Renal cortex interstitium (tissue), 3 donors: ENCODE measurements around the gene HARS2. TPM values are rescaled to one million over a fixed set of nuclear protein-coding genes. Genes with fewer than 3 reads are reported as not detected.

Experiments used
- polyA plus RNA-seq, 3 donors: library from polyadenylated mRNA; unstranded; fragments of 120-200 nt; gene quantifications; one replicate each; pipeline ENCODE4 v1.2.1, GENCODE V29; 2013; ENCODE audit not compliant: insufficient read length in 3 of 3

The HARS2 gene
- polyA plus RNA-seq, 3 donors, result 42.6 to 54.8 (median 46.8) TPM

Other genes starting within 250 kb of the HARS2 start
- gene EIF4EBP3, start 143.8 kb upstream of the HARS2 start, polyA plus RNA-seq, result 10 to 100 TPM in 1 of 3 donors, 1 to 10 TPM in 2; 6.9 to 14.9 (median 7.6) TPM
- 10 to 100 TPM; 23.8 to 31.7 (median 27.1) TPM for gene SRA1, start 134.0 kb upstream of the HARS2 start, polyA plus RNA-seq
- gene APBB3, start 126.9 kb upstream of the HARS2 start, polyA plus RNA-seq, result 10 to 100 TPM; 37.9 to 63.1 (median 38.0) TPM
- gene SLC35A4, start 126.6 kb upstream of the HARS2 start, polyA plus RNA-seq, result 10 to 100 TPM; 72.4 to 83.5 (median 78.0) TPM
- 10 to 100 TPM in 2 of 3 donors, 1 to 10 TPM in 1; 8.4 to 11.5 (median 11.0) TPM for gene CD14, start 58.3 kb upstream of the HARS2 start, polyA plus RNA-seq
- gene TMCO6, start 52.0 kb upstream of the HARS2 start, polyA plus RNA-seq, result 10 to 100 TPM; 16.1 to 19.3 (median 17.0) TPM
- 10 to 100 TPM; 77.3 to 94.8 (median 88.4) TPM for gene NDUFA2, start 43.8 kb upstream of the HARS2 start, polyA plus RNA-seq
- 100 to 1,000 TPM; 158 to 177 (median 174) TPM for gene IK, start 43.6 kb upstream of the HARS2 start, polyA plus RNA-seq
- 10 to 100 TPM; 15.0 to 20.6 (median 15.8) TPM for gene WDR55, start 26.6 kb upstream of the HARS2 start, polyA plus RNA-seq
- 1 to 10 TPM in 1 of 3 donors, under 1 TPM in 2; 0.36 to 1.0 (median 0.76) TPM for gene DND1, start 17.9 kb upstream of the HARS2 start, polyA plus RNA-seq
- gene HARS1, start 85 bp upstream of the HARS2 start, polyA plus RNA-seq, result 10 to 100 TPM; 70.5 to 78.3 (median 71.8) TPM
- 100 to 1,000 TPM; 103 to 141 (median 128) TPM for gene ZMAT2, start 9.0 kb downstream of the HARS2 start, polyA plus RNA-seq
- gene PCDHA1, start 94.7 kb downstream of the HARS2 start, polyA plus RNA-seq, result under 1 TPM in 1 of 3 donors, not detected in 2; 0.09 TPM
- under 1 TPM; 0.24 to 0.37 (median 0.30) TPM for gene PCDHA2, start 103.4 kb downstream of the HARS2 start, polyA plus RNA-seq
- under 1 TPM; 0.36 to 0.41 (median 0.37) TPM for gene PCDHA3, start 109.6 kb downstream of the HARS2 start, polyA plus RNA-seq
- gene PCDHA4, start 115.6 kb downstream of the HARS2 start, polyA plus RNA-seq, result 1 to 10 TPM in 2 of 3 donors, under 1 TPM in 1; 0.96 to 1.1 (median 1.0) TPM
- under 1 TPM in 2 of 3 donors, not detected in 1; 0.06 to 0.21 TPM for gene PCDHA5, start 130.2 kb downstream of the HARS2 start, polyA plus RNA-seq
- under 1 TPM; 0.16 to 0.41 (median 0.40) TPM for gene PCDHA6, start 136.5 kb downstream of the HARS2 start, polyA plus RNA-seq
- gene PCDHA7, start 142.8 kb downstream of the HARS2 start, polyA plus RNA-seq, result under 1 TPM; 0.23 to 0.33 (median 0.26) TPM
- under 1 TPM; 0.06 to 0.09 (median 0.09) TPM for gene PCDHA8, start 149.7 kb downstream of the HARS2 start, polyA plus RNA-seq
- under 1 TPM; 0.03 to 0.05 (median 0.04) TPM for gene PCDHA9, start 156.9 kb downstream of the HARS2 start, polyA plus RNA-seq
- gene PCDHA10, start 164.4 kb downstream of the HARS2 start, polyA plus RNA-seq, result under 1 TPM; 0.23 to 0.91 (median 0.75) TPM
- under 1 TPM; 0.09 to 0.29 (median 0.17) TPM for gene PCDHA11, start 177.5 kb downstream of the HARS2 start, polyA plus RNA-seq
- under 1 TPM in 2 of 3 donors, not detected in 1; 0.11 to 0.12 TPM for gene PCDHA12, start 183.9 kb downstream of the HARS2 start, polyA plus RNA-seq
- gene PCDHA13, start 190.7 kb downstream of the HARS2 start, polyA plus RNA-seq, result not detected
- under 1 TPM; 0.09 to 0.17 (median 0.09) TPM for gene PCDHAC1, start 234.8 kb downstream of the HARS2 start, polyA plus RNA-seq